OCI-LY3 (cell line): ENCODE results near the gene GTSE1.

Source experiments
- H2AFZ ChIP-seq: fragments of 200-600, 300-600 bp; shearing (Covaris generic); 2 replicates; pipeline ENCODE4 v1.6.0; 2014; ENCODE audit warnings: antibody characterized with exemption, low read depth, low read length
- H3K27ac ChIP-seq: fragments of 200-600, 300-600 bp; sonication (generic); 2 replicates; pipeline ENCODE4 v1.5.1; 2014; ENCODE audit warnings: mild to moderate bottlenecking, low read length, moderate library complexity, mixed read lengths
- H3K27me3 ChIP-seq: fragments of 200-600, 300-600 bp; sonication (generic); 2 replicates; pipeline ENCODE4 v1.6.1; 2014; ENCODE audit warnings: low read depth, low read length, mixed read lengths
- H3K36me3 ChIP-seq: fragments of 200-600, 300-600 bp; sonication (generic); replicated peaks from 2 replicates; pipeline ENCODE3; 2014; ENCODE audit warnings: low read depth, low read length, mixed read lengths
- H3K4me1 ChIP-seq: fragments of 300-600, 200-600 bp; sonication (generic); 2 replicates; pipeline ENCODE4 v1.6.1; 2014; ENCODE audit warnings: low read length, mixed read lengths
- H3K4me2 ChIP-seq: fragments of 200-600, 300-600 bp; sonication (generic); 2 replicates; pipeline ENCODE4 v1.6.1; 2014; ENCODE audit warnings: low read length, mixed read lengths
- H3K4me3 ChIP-seq: fragments of 300-600, 200-600 bp; sonication (generic); 2 replicates; pipeline ENCODE4 v1.5.1; 2014; ENCODE audit warnings: antibody characterized with exemption, mild to moderate bottlenecking, low read length, moderate library complexity
- H3K79me2 ChIP-seq: fragments of 300-600, 200-600 bp; shearing (Covaris generic); 2 replicates; pipeline ENCODE4 v1.6.1; 2014; ENCODE audit warnings: mild to moderate bottlenecking, low read length, mixed read lengths
- H3K9ac ChIP-seq: fragments of 300-600, 200-600 bp; shearing (Covaris generic); 2 replicates; pipeline ENCODE4 v1.6.0; 2014; ENCODE audit warnings: mild to moderate bottlenecking, low read length, moderate library complexity
- H3K9me3 ChIP-seq: fragments of 200-600, 300-600 bp; shearing (Covaris generic); 2 replicates; pipeline ENCODE4 v1.6.1; 2014; ENCODE audit warnings: low read length, mixed read lengths; ENCODE audit not compliant: insufficient read depth
- H4K20me1 ChIP-seq: fragments of 200-600, 300-600 bp; sonication (generic); 2 replicates; pipeline ENCODE4 v1.6.1; 2016; ENCODE audit warnings: low read length, mixed read lengths; ENCODE audit not compliant: insufficient read depth
- CTCF ChIP-seq: fragments of 200-600, 300-600 bp; sonication (generic); IDR thresholded peaks from 2 replicates; pipeline ENCODE4 v1.5.1; 2014; ENCODE audit warnings: antibody characterized with exemption, low read length, low read depth
- EZH2phosphoT487 ChIP-seq: fragments of 200-600 bp; shearing (Covaris generic); IDR thresholded peaks from 2 replicates; pipeline ENCODE4 v1.6.1; 2018; ENCODE audit warnings: antibody characterized with exemption, mixed run types, low read depth

GTSE1 gene

GRCh38 chr22:46320166-46320710 lies 23.6 kb downstream of the GTSE1 start:
- Histone ChIP-seq H4K20me1 (peaks cover 6% of the 10 kb centered on the region; the same call in 1 of the 2 replicates), H3K27ac (no peak overlapping the region), H3K4me3 (no peak overlapping the region), H2AFZ (no peak overlapping the region), H3K4me2 (no peak overlapping the region), H3K4me1 (peaks cover 14% of the 10 kb centered on the region), H3K27me3 (no peaks in the 10 kb centered on the region), H3K36me3 (peaks cover 78% of the 10 kb centered on the region), H3K9ac (no peak overlapping the region), H3K9me3 (no peaks in the 10 kb centered on the region), H3K79me2 (peaks cover 34% of the 10 kb centered on the region; the same call in 1 of the 2 replicates)
- TF ChIP-seq EZH2phosphoT487 = no peak
- no peak for TF ChIP-seq CTCF

- H3K9me3 ChIP-seq = no peaks in the 10 kb centered on the region
- no peak overlapping the region for H2AFZ ChIP-seq
- H3K27ac ChIP-seq = no peak overlapping the region
- peaks cover 14% of the 10 kb centered on the region for H3K4me1 ChIP-seq
- H3K4me3 ChIP-seq = no peak overlapping the region
- H3K36me3 ChIP-seq = peaks cover 77% of the 10 kb centered on the region
- no peak for TF ChIP-seq EZH2phosphoT487
- TF ChIP-seq CTCF = no peak
- H3K9ac ChIP-seq = no peak overlapping the region
- H4K20me1 ChIP-seq = peaks cover 6% of the 10 kb centered on the region; the same call in 1 of the 2 replicates
- H3K4me2 ChIP-seq = no peak overlapping the region
- peaks cover 34% of the 10 kb centered on the region; the same call in 1 of the 2 replicates for H3K79me2 ChIP-seq
- no peaks in the 10 kb centered on the region for H3K27me3 ChIP-seq
These were observed 24.2 kb downstream of the GTSE1 start for GRCh38 chr22:46320716-46321386.

- H3K36me3 ChIP-seq = peaks cover 72% of the 10 kb centered on the region
These were observed 26.0 kb downstream of the GTSE1 start for GRCh38 chr22:46322711-46323110.

More at GRCh38 chr22:46322711-46323110, 26.0 kb downstream of the GTSE1 start:
- H3K4me1 ChIP-seq = peaks cover 14% of the 10 kb centered on the region
- H3K4me2 ChIP-seq = peak overlapping the region; percentile 32
- H3K9ac ChIP-seq = no peak overlapping the region
- H3K79me2 ChIP-seq = peaks cover 27% of the 10 kb centered on the region; the same call in 1 of the 2 replicates
- TF ChIP-seq CTCF = no peak
- no peak for TF ChIP-seq EZH2phosphoT487
- H3K9me3 ChIP-seq = no peaks in the 10 kb centered on the region
- H4K20me1 ChIP-seq = peaks cover 6% of the 10 kb centered on the region; the same call in 1 of the 2 replicates
- no peaks in the 10 kb centered on the region for H3K27me3 ChIP-seq
- H2AFZ ChIP-seq = no peak overlapping the region
- peak overlapping the region; percentile 59 for H3K27ac ChIP-seq
- H3K4me3 ChIP-seq = 0 out of 2 replicates have a peak overlapping the region, but pooled peaks have one; percentile 4
